A549 (cell line): Measurements from ENCODE around the gene DMPK. TPM values are rescaled to one million over a fixed set of nuclear protein-coding genes. Genes with fewer than 3 reads are reported as not detected.
"Not testable (repeated sequence)": the region's sequence is repeated elsewhere in the genome, so short reads cannot be mapped to it uniquely, and the experiment has no call there.

Experiments used
- ATAC-seq, 2 experiments: fragments of 200-7000 bp in 1 of 2; fragments of >200 bp in 1 of 2; cut with Nextera tagmentation in 1 of 2; cut with Tn5 transposase in 1 of 2; 3 replicates each; pipeline versions ENCODE4 v1.8.0 to v1.9.1; 2018 to 2020; ENCODE audit warnings: mild to moderate bottlenecking in 1 of 2, moderate library complexity in 1 of 2
- CTCF ChIA-PET: fragments of 300-600 bp; sonication (Branson Sonifier 250); formaldehyde crosslinking; extraction: SDS; loops from one replicate; lab custom pipeline; 2021; ENCODE audit warnings: antibody characterized with exemption, inconsistent platforms; lab: Yijun Ruan, JAX
- POLR2A ChIA-PET: fragments of 350-600 bp; formaldehyde crosslinking; extraction: SDS; loops from one replicate; lab custom pipeline; 2021; ENCODE audit warnings: antibody characterized with exemption, inconsistent platforms; lab: Yijun Ruan, JAX
- DNase-seq, 2 experiments: peaks; one replicate each; pipeline versions ENCODE4 v3.0.0 to v3.0.0-alpha.2; 2011 to 2016; ENCODE audit warnings: low read depth in 1 of 2, low spot score in 1 of 2
- FAIRE-seq: peaks from 2 replicates; lab custom pipeline; 2011; peaks lifted over from hg19 to GRCh38; lab: Jason Lieb, UNC
- H3K27ac ChIP-seq, 2 experiments: fragments of >200 bp; sonication (Bioruptor Twin); formaldehyde crosslinking; 3 replicates each; pipeline ENCODE4 v1.5.1; 2016 to 2017
- H3K4me1 ChIP-seq: fragments of >200 bp; sonication (Bioruptor Twin); formaldehyde crosslinking; 3 replicates; pipeline ENCODE4 v1.6.1; 2016
- H3K4me2 ChIP-seq: fragments of >200 bp; sonication (Bioruptor Twin); formaldehyde crosslinking; 3 replicates; pipeline ENCODE4 v1.6.1; 2016
- H3K4me3 ChIP-seq: fragments of >200 bp; sonication (Bioruptor Twin); formaldehyde crosslinking; 3 replicates; pipeline ENCODE4 v1.5.1; 2016
- H3K9me3 ChIP-seq: fragments of >200 bp; sonication (Bioruptor Twin); formaldehyde crosslinking; 3 replicates; pipeline ENCODE4 v1.6.1; 2016
- CHD2 ChIP-seq: fragments of 150-350 bp; IDR thresholded peaks from 2 replicates; pipeline ENCODE4 v1.6.1; 2014; ENCODE audit warnings: low read length; ENCODE audit not compliant: partially characterized antibody
- CHD4 ChIP-seq: fragments of 200-600 bp; sonication (generic); IDR thresholded peaks from 2 replicates; pipeline ENCODE4 v1.6.1; 2016; ENCODE audit warnings: antibody characterized with exemption, mild to moderate bottlenecking, borderline replicate concordance
- FOSL2 ChIP-seq, 2 experiments: fragments of 450-650 bp in 1 of 2; fragments of >200 bp in 1 of 2; sonication (Bioruptor Twin) in 1 of 2; formaldehyde crosslinking; IDR thresholded peaks; 2 replicates each; pipeline versions ENCODE4 v1.5.0 to v1.6.1; 2016 to 2020; ENCODE audit warnings: mild to moderate bottlenecking in 1 of 2, moderate library complexity in 1 of 2
- HOXA7 ChIP-seq: fragments of 250-450 bp; sonication (Bioruptor Pico); IDR thresholded peaks from 2 replicates; pipeline ENCODE4 v1.5.0; 2020; ENCODE audit warnings: mild to moderate bottlenecking, moderate library complexity
- MAZ ChIP-seq: fragments of 150-350 bp; IDR thresholded peaks from 2 replicates; pipeline ENCODE4 v1.6.1; 2014; ENCODE audit warnings: antibody characterized with exemption, low read depth, low read length, borderline replicate concordance
- POLR2AphosphoS2 ChIP-seq: conservative IDR thresholded peaks from 2 replicates; pipeline ENCODE4 v1.6.1; 2012; ENCODE audit warnings: low read length, improper control_type of control experiment, inconsistent platforms
- RAD21 ChIP-seq, 2 experiments: fragments of >200 bp in 1 of 2; sonication (Bioruptor Twin) in 1 of 2; formaldehyde crosslinking in 1 of 2; IDR thresholded peaks in 1 of 2; conservative IDR thresholded peaks in 1 of 2; 2 replicates in 1 of 2; 3 replicates in 1 of 2; pipeline ENCODE4 v1.6.1; 2012 to 2018; ENCODE audit warnings: inconsistent platforms in 1 of 2
- RARB ChIP-seq: fragments of 250-450 bp; sonication (Bioruptor Pico); IDR thresholded peaks from 2 replicates; pipeline ENCODE4 v1.8.0; 2021; ENCODE audit warnings: mild to moderate bottlenecking, moderate library complexity
- RFX5 ChIP-seq: fragments of 450-650 bp; IDR thresholded peaks from 2 replicates; pipeline ENCODE4 v1.7.1; 2014; ENCODE audit warnings: antibody characterized with exemption, mild to moderate bottlenecking, moderate library complexity
- SMC3 ChIP-seq: fragments of >200 bp; sonication (Bioruptor Twin); formaldehyde crosslinking; IDR thresholded peaks from 3 replicates; pipeline ENCODE4 v1.6.1; 2018; ENCODE audit warnings: inconsistent platforms
- ZFP36 ChIP-seq: fragments of 450-650 bp; IDR thresholded peaks from 2 replicates; pipeline ENCODE4 v1.6.1; 2014; ENCODE audit warnings: borderline replicate concordance; ENCODE audit not compliant: partially characterized antibody
- WGBS: methylation state at CpG from one replicate; pipeline ENCODE4 v1.1.6; 2017; ENCODE audit errors: missing lambda C conversion rate; 5-methylcytosine and 5-hydroxymethylcytosine counted together
- polyA plus RNA-seq, 4 experiments: library from polyadenylated mRNA; depleted of rRNA in 3 of 4; stranded (reverse); fragments of >200 nt; fragmentation: RNase III in 1 of 4; extraction: RNeasy Plus Mini Kit Qiagen cat#74134 plus additional on column Dnase treatment in 1 of 4; gene quantifications; 2 replicates in 3 of 4; 3 replicates in 1 of 4; pipeline ENCODE4 v1.2.3, GENCODE V29; 2011 to 2017
- TF ChIP-seq, protein P1 (sequence below): fragments of 200-600 bp; sonication (generic); IDR thresholded peaks from 2 replicates; pipeline ENCODE4 v1.6.1; 2016; ENCODE audit warnings: antibody characterized with exemption, mild to moderate bottlenecking, moderate library complexity
- TF ChIP-seq, protein P2 (sequence below): IDR thresholded peaks from 2 replicates; pipeline ENCODE4 v1.6.1; 2012
- TF ChIP-seq, protein P3 (sequence below): fragments of >200 bp; sonication (Bioruptor Twin); formaldehyde crosslinking; IDR thresholded peaks from 3 replicates; pipeline ENCODE4 v1.5.1; 2016

The DMPK gene
- polyA plus RNA-seq, 2 of the 4 experiments (the other 2 are of a cell fraction) = 21.6 to 56.6 TPM

DNA sequence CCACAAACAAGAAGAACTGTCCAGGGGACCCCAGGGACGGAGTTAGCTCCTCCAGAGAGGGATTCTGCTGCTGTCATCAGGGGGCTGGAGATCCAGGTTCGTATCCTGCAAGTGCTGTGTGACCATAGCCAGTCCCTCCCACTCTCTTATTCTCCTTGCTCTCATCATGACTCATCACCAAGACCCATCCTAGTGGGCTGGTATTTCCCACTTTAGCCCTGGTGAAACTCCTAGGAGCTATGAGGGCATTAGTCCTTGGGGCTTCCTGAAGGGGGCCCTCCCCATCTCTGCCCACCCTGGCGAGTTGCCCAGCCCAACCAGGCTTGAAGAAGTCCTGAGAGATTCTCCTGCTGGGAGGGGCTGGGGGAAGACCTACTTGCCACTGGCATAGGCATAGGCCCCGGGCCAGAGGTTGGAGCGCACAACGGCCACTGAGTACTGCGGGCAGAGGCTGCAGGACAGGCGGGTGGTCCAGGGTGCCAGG, 17.8 kb upstream of the DMPK start (continued):
- TF ChIP-seq, protein P1, sequence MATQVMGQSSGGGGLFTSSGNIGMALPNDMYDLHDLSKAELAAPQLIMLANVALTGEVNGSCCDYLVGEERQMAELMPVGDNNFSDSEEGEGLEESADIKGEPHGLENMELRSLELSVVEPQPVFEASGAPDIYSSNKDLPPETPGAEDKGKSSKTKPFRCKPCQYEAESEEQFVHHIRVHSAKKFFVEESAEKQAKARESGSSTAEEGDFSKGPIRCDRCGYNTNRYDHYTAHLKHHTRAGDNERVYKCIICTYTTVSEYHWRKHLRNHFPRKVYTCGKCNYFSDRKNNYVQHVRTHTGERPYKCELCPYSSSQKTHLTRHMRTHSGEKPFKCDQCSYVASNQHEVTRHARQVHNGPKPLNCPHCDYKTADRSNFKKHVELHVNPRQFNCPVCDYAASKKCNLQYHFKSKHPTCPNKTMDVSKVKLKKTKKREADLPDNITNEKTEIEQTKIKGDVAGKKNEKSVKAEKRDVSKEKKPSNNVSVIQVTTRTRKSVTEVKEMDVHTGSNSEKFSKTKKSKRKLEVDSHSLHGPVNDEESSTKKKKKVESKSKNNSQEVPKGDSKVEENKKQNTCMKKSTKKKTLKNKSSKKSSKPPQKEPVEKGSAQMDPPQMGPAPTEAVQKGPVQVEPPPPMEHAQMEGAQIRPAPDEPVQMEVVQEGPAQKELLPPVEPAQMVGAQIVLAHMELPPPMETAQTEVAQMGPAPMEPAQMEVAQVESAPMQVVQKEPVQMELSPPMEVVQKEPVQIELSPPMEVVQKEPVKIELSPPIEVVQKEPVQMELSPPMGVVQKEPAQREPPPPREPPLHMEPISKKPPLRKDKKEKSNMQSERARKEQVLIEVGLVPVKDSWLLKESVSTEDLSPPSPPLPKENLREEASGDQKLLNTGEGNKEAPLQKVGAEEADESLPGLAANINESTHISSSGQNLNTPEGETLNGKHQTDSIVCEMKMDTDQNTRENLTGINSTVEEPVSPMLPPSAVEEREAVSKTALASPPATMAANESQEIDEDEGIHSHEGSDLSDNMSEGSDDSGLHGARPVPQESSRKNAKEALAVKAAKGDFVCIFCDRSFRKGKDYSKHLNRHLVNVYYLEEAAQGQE = no peak

DNA sequence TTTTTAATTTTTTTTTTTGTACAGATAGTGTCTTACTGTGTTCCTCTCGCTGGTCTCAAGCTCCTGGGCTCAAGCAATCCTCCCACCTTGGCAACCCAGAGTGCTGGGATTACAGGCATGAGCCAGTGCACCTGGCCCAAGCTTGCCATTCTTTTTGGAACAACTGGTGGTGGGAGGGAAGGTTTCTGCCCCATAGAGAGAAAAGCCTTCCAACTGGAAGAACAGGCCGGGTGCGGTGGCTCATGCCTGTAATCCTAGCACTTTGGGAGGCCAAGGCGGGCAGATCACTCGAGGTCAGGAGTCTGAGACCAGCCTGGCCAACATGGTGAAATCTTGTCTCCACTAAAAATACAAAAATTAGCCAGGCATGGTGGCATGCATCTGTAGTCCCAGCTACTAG, 17.3 kb upstream of the DMPK start:
- Histone ChIP-seq H3K4me2 (peak overlapping the region; percentile 37; the same call in 2 of the 3 replicates), H3K27ac (peak overlapping the region in 1 of 2 experiments; percentile 66; a peak in 2 of 6 replicates), H3K4me1 (peaks cover 18% of the 10 kb centered on the region)
- peak in 1 of 2 experiments; percentile 14; a peak in 3 of 6 replicates for ATAC-seq
- WGBS = 84% methylated on average over 5 of the region's 5 CpGs
- not testable (repeated sequence) for FAIRE-seq, H3K4me3 ChIP-seq, DNase-seq, H3K9me3 ChIP-seq
- POLR2A ChIA-PET = interaction anchor here (0.9 to 2.6 kb wide), 5 partner anchors 17 to 64 kb away, joined by 3 to 23 read pairs (median 4); partner anchors contain the start of genes DMPK and SIX5
- CTCF ChIA-PET = interaction anchor here (0.7 to 74.3 kb wide), 24 partner anchors 9 to 277 kb away, joined by 3 to 2204 read pairs (median 4); partner anchors contain the start of genes DMPK, DMWD, FBXO46 and FOXA3

DNA sequence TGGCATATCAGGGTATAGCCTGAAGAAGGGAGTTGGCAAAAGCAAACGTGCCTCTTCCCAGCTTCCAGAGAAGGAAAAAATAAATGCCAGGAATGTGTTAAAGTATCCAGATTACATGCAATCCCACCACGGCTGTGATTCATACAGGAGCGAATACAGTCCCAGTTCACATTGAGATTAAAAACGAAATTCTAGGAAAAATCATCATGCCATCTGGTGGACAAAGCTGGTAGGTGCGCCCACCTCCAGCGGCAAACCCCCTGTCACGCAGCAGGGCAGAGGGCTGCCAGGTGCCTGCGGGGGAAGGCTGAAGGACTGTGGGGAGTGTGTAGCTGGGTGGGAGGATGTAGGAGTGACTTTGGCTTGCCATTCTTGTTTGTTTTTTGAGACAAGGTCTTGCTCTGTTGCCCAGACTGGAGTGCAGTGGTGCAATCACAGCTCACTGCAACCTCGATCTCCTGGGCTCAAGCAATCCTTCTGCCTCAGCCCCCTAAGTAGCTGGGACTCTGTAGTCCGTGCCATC, 16.8 kb upstream of the DMPK start:
- ATAC-seq = peak; percentile 85 to 94
- POLR2A ChIA-PET = interaction anchor here (0.9 to 2.6 kb wide), 5 partner anchors 17 to 64 kb away, joined by 3 to 23 read pairs (median 4); partner anchors contain the start of genes DMPK and SIX5
- WGBS = 8% methylated on average over 10 of the region's 10 CpGs
- Histone ChIP-seq H3K9me3 (no peaks in the 10 kb centered on the region), H3K4me2 (peak overlapping the region; percentile 37), H3K4me3 (no peak overlapping the region), H3K4me1 (peaks cover 18% of the 10 kb centered on the region)
- CTCF ChIA-PET = interaction anchor here (0.7 to 74.3 kb wide), 27 partner anchors 9 to 278 kb away, joined by 3 to 2204 read pairs (median 4); partner anchors contain the start of genes DMPK, DMWD, FBXO46 and FOXA3
- peak; percentile 68 to 94 for DNase-seq
- peak; percentile 96 for FAIRE-seq
- TF ChIP-seq SMC3 (peak; percentile 91), FOSL2 (IDR thresholded peaks at IDR 0.05) (no peak), FOSL2 (CRISPR knock-in tag; IDR thresholded peaks at IDR 0.05) (peak; percentile 40; the same call in 1 of the 2 replicates), MAZ (no peak), POLR2AphosphoS2 (no peak), CHD2 (no peak), RAD21 (conservative IDR thresholded peaks at IDR 0.05 in 1 of 2, IDR thresholded peaks at IDR 0.05 in 1 of 2) (peak; percentile 79), HOXA7 (CRISPR knock-in tag) (no peak), RFX5 (no peak), ZFP36 (no peak), CHD4 (no peak), RARB (CRISPR knock-in tag) (no peak)
- TF ChIP-seq, protein P2, sequence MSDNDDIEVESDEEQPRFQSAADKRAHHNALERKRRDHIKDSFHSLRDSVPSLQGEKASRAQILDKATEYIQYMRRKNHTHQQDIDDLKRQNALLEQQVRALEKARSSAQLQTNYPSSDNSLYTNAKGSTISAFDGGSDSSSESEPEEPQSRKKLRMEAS = 0 out of 2 replicates have a peak, but pooled peaks have one; percentile 27
- TF ChIP-seq, protein P3, sequence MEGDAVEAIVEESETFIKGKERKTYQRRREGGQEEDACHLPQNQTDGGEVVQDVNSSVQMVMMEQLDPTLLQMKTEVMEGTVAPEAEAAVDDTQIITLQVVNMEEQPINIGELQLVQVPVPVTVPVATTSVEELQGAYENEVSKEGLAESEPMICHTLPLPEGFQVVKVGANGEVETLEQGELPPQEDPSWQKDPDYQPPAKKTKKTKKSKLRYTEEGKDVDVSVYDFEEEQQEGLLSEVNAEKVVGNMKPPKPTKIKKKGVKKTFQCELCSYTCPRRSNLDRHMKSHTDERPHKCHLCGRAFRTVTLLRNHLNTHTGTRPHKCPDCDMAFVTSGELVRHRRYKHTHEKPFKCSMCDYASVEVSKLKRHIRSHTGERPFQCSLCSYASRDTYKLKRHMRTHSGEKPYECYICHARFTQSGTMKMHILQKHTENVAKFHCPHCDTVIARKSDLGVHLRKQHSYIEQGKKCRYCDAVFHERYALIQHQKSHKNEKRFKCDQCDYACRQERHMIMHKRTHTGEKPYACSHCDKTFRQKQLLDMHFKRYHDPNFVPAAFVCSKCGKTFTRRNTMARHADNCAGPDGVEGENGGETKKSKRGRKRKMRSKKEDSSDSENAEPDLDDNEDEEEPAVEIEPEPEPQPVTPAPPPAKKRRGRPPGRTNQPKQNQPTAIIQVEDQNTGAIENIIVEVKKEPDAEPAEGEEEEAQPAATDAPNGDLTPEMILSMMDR = peak; percentile 92
- TF ChIP-seq, all 56 proteins: peak for 5
- H3K27ac ChIP-seq = peak overlapping the region in 1 of 2 experiments; percentile 66; a peak in 2 of 6 replicates
